NAMALWA (cell line): ENCODE results near the gene COG1.

Source experiments
- DNase-seq: peaks from one replicate; pipeline ENCODE4 v3.0.0-alpha.2; 2015; ENCODE audit warnings: low spot score

The COG1 gene

DNA sequence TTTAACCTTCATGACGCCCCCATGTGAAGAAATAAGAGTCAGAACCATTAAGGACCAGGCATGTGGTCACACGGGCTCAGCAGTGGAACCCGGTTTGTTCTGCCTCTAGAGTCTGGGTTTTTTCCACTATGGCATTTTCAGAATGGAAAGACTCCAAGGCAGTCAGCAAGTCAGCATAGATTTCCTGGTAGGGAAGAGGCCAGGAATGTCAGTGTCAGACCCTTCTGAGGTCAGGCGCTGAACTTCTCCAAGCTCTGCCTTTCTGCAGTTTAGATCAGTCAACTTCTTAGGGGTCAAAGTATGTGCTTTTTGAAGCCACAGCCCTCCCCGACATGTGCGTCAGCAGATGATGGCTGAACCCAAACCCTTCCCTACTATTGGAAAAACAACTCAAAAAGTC is 24.2 kb upstream of the COG1 start:
- no peak for DNase-seq

DNA sequence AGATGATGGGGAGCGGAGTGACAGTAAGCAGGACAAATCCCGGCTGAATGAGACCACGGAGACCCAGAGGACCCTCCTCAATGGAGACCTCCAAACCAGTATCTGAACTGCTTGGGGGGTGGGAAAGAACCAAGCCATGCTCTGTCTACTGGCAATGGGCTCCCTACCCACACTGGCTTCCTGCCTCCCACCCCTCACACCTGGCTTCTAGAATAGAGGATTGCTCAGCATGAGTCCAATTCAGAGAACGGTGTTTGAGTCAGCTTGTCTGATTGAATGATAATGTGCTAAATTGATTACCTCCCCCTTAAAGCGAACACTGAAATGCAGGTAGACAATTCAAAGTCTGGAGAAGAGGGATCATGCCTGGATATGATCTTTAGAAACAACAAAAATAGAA is 22.5 kb upstream of the COG1 start:
- DNase-seq, result no peak

DNA sequence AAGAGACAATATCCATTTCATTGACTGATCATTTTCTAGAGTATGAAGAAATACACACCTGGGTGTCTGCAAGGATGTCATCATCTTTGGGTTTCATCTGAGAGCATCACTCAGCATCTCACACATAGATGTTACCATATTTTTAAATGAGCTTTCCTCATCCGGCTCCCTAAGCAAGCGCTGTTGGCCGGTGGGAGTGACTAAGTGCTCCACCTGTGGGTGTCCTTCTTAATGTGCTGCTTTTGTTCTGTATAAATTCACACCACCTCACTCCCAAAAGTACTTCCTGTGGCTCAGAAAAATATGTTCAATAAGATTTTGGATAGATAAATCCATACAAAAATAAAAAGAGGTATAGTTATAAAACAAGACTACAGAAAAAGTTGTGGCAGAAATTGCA is 20.6 kb upstream of the COG1 start:
- no peak for DNase-seq

DNA sequence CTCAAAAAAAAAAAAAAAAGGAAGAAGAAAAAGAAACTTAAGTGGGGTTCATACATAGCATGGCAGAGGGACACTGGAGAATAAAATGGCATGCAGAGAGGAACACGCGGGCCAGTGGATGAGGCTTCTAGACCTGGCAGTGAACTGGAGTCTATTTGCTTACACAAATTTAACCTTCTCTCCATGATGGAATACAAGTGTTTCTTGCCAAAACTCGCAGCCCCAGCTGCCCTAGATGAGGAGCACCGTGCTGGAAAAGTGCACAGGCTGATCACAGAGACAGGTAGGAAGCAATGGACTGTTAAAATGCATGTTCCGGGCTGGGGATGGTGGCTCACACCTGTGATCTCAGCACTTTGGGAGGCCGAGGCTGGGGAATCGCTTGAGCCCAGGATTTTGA is 18.7 kb upstream of the COG1 start:
- no peak for DNase-seq

DNA sequence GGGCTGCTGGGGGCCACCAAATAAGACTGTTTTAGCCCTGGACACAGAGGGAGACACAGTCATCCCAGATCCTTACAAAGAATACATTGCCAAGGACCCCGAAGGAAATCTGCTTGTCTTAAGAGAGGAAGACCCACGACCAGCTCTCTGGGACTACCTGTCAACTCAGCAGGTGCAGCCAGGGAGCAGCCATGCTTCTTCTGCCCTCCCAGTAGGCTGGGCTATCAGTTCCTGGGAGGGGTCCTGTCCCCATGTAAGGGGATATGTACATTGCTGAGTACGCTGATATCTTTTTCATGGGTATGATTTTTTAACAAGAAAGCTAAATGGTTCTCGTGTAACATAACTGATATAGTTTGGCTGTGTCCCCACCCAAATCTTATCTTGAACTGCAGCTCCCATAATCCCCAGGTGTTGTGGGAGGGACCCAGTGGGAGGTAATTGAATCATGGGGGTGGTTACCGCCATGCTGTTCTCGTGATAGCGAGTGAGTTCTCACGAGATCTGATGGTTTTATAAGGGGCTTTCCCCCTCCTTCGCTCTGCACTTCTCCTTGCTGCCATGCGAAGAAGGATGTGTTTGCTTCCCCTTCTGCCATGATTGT is 16.8 kb upstream of the COG1 start:
- DNase-seq, result no peak

DNA sequence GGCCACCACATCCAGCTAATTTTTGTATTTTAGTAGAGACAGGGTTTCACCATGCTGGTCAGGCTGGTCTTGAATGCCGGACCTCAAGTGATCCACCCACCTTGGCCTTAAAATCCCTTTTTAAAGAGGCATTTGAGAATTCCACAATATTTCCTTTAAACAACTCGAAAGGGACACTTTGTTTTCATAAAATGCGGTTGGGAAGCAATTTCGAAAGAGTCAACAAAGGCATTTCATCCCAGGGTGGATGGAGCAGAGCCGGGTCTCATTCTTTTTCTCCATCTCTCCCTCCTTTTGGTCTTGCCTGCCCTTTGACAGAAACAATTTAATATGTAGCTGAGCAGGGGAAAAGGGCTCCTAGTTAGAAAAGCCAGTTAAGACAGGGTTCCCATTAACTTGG is 13.5 kb upstream of the COG1 start:
- no peak for DNase-seq

DNA sequence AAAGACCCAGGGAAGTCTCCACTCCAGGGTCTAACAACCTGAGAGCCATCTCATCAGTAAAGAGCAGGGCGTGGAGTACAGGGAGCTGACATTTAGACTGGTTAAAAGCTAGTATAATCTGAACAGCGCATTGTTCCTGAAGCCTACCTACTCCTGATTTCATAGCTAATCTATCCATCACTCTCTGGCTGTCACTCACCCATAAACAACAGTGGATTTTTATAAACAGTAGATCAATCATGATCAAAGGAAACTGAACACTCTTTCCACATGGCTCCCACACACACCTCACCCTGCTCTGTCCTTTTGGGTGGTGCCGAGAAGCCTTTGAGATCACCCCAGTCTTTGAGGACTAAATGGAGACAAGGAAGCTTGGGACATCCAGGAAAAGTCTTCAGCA is 13.0 kb upstream of the COG1 start:
- no peak for DNase-seq

DNA sequence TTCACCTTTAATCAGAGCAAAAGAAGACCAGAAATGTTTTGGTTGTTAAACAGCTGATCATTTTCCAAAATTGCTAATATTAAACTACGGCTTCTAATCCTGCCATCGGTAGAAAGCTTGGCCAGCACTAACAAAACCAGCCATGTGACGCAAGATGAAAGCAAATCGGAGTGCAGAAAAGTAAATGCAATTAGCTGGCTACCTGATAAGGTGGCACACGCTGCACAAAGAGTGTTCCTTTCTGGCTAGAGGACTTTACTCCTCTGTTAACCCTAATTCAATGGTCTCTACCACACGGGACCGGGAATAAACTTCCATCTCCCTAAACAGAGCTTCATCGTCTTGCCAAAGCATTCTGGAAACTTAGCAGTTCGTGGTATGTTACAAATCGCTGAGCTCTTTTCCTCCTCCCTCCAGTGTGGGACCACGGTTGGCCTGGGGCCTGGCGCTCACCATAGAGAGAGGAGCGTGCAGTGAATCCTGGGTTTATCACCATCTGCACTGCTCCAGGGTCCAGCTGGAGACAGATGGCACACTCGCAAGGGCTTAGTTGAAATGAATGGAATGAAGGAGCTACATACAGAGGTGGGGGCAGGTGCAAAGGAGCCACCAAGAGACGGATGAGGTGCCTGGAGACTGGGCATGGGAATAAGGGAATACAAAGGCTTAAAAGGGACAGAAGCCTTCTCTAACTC is 10.1 kb upstream of the COG1 start:
- no peak for DNase-seq

DNA sequence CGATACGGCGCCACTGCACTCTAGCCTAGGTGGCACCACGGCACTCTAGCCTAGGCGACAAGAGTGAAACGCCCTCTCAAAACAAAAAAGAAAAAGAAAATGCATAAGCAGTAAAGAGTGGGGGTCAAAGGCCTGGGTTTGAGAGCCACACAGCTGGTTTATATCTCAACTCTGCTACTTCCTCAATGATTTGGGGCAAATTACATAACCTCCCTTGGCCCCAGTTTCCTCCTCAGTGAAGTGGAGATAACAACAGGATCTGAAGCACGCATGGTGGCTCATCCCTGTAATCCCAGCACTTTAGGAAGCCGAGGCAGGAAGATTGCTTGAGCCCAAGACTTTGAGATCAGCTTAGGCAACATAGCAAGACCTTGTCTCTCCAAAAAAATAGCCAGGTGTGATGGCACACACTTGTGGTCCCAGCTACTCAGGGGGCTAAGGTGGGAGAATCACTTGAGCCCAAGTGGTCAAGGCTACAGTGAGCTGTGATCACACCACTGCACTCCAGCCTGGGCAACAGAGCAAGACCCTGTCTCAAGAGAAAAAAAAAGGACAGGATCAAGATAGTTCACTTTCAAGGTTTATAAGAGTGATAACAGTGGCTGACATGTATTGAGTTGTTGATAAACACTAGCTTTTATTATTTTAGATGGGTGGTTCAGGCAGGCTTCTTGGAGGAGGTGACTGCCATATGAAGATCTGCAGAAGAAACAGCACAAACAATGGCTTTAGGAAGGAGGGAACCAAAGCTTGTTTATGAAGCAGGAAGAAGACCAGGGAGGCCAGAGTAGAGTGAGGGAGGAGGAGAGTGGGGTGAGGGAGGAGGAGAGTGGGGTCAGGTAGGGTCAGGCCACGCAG is 8.5 kb upstream of the COG1 start:
- no peak for DNase-seq

DNA sequence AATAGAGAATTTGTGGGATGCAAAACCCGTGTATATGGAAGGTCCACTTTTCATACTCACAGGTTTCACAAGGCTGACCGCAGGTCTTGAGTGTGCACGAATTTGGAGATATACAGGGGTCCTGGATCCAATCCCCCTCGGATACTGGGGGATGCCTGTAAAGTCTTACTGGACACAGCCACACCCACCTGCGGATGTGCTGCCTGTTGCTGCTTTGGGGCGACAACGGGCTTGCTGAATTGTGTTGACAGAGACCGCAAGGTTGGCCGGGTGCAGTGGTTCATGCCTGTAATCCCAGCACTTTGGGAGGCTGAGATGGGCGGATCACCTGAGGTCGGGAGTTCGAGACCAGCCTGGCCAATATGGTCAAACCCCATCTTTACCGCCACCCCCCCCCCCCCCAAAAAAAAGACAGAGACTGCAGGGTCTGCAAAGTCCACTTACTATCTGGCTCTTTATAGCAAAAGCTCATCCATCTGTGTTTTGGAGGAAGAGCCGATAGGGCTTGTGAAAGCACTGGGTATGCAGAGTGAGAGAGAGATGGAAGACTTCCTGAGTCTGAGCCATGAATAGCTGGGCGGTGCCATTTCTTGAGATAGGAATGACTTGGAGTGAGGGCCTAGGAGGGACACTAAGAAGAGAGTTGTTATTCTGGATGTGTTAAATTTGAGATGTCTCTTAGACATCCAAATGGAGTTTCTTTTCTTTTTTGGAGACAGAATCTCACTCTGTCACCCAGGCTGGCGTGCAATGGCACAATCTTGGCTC is 6.4 kb upstream of the COG1 start:
- DNase-seq, result no peak

DNA sequence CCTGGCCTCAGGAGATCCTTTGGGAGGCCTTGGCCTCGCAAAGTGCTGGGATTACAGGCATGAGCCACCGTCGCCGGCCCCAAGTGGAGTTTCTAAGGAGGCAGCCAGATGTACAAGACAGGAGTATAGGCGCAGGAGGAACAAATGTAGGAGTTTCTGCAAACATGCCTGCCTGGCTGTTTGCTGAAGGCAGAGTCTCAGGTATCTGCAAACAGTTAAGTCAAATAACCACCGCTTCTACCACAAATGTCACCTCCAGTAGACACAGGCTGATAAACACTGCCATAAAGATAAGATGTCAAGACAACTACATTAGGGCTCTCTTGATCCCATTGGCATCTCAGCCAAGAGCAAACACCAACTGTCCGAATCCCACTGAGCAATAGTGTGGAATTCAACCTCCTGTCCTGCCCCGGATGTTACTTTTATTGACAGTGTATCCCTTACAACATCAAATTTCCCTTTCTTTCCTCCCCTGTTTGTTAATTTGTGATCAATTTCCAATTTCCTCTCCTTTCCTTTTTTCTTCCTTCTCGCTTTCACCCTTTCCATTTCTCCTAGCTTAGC is 5.6 kb upstream of the COG1 start:
- no peak for DNase-seq

DNA sequence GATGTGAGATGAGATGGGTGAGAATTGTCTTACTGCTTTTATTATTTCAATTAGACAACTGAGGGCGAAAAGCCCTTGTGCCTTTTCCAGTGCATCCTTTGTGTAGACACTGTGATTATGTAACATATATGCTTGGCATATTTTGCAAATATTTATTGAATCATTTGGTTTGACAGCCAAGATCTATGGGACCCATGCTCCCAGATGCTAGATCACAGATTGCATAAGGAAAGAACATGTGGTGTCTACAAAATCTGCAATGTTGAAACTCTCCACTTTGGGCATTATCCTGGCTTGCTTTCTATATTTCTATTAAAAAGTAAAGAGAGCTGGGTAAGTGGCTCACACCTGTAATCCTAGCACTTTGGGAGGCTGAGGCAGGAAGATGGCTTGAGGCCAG is 4.8 kb upstream of the COG1 start:
- DNase-seq, result no peak

DNA sequence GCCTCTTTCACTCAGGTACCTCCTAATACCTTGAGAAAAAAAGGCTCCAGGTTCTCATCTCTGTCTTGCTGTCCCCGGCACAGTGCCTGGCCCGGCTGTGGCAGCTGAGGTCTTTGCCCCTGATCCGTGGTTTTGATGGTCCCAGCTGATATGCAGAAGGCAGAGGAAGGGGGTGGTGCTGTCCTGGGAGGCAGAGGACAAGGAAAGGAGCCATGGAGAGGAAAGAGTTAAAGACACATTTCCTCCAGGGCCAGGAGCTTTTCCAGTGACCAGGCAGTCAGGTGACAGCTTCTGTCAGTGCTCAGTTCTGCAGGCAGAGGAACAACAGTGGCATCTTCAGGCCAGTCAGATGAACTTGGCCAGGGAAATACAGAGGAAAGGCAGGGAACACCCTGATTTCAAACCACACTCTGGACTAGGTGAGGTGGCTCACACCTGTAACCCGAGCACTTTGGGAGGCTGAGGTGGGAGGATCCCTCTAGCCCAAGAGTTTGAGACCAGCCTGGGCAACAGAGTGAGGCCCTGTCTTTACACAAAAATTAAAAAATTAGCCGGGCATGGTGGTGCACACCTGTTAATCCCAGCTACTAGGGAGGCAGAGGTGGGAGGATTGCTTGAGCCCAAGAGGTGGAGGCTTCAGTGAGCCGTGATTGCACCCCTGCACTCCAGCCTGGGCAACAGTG is 3.3 kb upstream of the COG1 start:
- DNase-seq, result peak; percentile 13

DNA sequence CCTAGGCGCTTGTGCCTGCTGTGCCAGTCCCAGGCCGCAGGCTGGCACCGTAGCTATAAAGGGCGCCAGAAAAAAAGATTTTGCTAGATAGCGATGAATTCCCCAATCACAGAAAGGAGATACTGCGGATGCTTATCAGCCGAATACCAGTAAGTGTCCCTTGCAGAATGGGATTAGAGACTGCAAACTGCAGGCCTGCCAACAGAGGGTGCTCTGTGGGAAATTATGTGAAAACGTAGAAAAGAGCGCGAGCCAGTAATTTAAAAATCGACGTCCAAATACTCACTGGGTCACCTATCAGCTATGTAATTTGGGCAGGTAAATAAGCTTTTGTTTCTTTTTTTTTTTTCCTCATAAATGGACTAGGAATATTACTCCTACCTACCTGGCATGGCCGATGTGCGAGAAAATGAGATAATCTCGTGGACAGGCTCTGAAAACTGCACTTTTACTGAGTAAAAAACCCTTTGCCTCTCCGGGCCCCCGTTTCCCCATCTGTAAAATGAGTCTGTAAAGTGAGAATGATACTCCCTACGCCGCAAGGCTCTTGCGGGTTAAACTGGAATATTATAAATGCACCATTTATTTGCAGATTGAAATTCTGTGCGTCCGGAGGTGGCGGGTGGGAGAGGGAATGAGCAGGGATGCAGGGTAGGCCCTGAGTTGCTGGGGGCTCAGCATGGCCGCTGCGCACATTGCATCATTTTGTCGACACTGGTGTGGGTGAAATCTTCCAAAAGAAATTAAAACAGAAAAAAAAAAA is 1.2 kb upstream of the COG1 start:
- peak; percentile 89 for DNase-seq

DNA sequence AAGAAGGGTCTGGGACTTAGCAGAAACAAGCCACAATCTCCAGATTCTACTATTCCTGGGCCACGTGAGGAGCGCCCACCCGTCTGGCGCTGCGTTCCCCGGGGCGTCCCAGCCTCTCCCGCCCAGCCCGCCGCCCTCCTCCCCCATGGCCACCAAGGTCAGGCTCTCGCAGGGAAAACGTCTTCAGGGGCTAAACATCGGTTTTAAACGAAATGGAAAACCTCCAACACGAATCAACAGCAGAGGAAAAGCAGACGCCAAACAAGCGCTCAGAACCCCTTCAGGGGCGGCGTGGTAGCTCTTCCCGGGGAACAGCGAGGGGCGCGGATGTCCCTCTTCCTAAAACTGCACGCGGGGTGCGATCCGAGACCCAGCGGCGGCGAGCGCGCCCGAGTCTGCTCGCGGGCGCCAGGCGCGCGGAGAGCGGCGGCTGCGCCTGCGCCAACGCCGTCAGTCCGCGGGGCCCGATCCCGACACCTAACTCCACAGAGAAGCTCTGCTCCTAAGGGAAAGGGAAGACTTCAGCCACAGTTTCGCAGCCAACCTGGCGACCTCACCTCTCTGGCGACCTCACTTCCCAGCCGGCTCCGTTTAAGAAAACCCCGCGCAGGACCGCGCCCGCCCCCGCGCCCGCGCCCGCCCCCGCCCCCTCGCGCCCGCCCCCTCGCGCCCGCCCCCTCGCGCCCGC is 505 bp upstream of the COG1 start:
- peak; percentile 80 for DNase-seq

DNA sequence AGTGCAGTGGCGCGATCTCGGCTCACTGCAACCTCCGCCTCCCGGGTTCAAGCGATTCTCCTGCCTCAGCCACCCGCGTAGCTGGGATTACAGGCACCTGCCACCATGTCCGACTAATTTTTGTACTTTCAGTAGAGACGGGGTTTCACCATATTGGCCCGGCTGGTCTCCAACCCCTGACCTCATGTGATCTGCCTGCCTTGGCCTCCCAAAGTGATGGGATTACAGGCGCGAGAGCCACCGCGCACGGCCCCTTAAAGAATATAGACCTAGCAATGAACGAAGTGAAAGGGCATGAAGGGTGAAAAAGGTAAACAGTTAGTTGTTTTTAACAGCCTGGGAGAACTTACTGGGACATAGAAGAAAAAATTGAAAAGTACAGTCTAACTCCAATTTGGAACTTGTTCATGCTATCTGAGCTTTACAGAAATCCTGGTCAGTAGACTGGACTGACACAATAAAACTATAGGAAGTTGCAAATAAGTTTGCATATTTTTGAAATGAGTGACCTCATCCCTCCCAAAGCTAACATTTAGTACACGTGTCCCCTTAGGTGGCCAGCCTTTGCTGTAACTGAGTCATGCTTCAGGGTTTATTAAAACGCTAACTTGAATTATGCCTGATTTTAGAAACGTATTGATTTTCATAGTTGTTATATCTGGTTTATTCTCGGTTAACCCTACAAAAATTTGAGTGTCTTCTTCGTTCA is 1.8 kb downstream of the COG1 start:
- DNase-seq, result no peak

DNA sequence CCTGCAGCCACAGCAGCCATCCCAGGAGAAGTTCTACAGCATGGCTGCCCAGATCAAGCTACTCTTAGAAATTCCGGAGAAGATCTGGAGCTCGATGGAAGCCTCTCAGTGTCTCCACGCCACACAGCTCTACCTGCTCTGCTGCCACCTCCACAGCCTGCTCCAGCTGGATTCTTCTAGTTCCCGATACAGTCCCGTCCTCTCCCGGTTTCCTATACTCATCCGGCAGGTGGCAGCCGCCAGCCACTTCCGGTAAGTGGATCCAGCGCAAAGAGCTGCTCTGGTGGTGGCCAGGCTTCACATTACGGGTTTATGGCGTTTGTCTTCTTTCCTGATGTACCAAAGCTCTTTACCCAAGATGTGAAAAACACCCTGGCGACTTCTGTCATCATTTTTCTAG is 3.6 kb downstream of the COG1 start:
- no peak for DNase-seq

DNA sequence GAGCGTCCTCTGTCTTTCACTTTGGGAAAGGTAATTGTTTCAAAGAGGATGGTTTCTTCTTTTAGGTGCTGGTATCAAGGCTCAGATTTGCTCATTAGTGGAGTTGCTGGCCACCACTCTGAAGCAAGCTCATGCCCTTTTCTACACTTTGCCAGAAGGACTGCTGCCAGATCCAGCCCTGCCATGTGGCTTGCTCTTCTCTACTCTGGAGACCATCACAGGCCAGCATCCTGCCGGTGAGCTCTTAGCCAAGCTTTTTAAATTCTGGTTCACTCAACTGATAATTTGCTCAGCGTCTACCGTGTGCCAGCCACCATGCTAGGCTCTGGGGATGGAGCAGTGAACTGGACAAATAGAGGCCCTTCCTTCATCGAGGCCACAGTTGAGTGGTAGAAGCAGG is 4.3 kb downstream of the COG1 start:
- no peak for DNase-seq

DNA sequence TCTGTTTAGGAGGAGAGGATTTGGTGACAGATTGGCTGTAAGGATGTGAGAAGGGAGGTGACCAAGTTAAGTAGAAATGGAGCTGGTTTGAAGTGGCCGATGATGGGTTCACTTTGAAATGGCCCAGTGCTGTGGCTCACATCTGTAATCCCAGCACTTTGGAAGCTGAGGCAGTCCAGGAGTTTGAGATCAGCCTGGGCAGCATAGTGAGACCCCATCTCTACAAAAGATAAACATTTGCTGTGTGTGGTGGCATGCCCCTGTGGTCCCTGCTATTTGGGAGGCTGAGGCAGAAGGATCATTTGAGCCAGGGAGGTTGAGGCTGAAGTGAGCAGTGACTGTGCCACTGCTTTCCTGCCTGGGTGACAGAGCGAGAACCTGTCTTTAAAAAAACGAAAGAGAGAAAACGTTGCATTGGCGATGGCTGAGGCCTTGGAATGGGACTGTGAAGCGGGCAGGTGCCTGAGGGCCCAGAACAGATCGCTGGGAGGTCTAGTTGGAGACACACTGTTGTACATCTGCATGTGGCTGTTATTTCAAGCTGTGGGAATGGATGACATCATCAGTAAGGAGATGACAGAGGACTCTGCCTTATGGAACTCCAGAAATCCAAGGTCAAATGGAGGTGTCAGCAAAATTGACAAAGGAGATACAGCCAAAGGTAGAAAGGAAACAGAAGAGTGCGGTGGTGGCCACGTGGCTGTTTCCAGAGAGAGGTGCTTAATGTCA is 5.5 kb downstream of the COG1 start:
- no peak for DNase-seq
